Astrocyte of the cerebellum (primary cell): ENCODE data around the gene FAM169A.
"Not testable (repeated sequence)": the region's sequence is repeated elsewhere in the genome, so short reads cannot be mapped to it uniquely, and the experiment has no call there.

Experiments used
- DNase-seq: peaks from one replicate; pipeline ENCODE4 v3.0.0-alpha.2; 2011; ENCODE audit warnings: low read depth
- H3K4me3 ChIP-seq: 2 replicates; pipeline ENCODE4 v1.5.1; 2011; ENCODE audit warnings: mild to moderate bottlenecking, low read depth, low read length, moderate library complexity
- in situ Hi-C: cut with HindIII; loops from 2 replicates; pipeline ENCODE4 v1.10.0; 2017; ENCODE audit warnings: low sequenced_read_pairs
- TF ChIP-seq, protein P1 (sequence below): IDR thresholded peaks from 2 replicates; pipeline ENCODE4 v1.5.1; 2012; ENCODE audit warnings: low read length, low read depth, moderate library complexity, mild to moderate bottlenecking; ENCODE audit errors: missing control alignments

Gene FAM169A

DNA sequence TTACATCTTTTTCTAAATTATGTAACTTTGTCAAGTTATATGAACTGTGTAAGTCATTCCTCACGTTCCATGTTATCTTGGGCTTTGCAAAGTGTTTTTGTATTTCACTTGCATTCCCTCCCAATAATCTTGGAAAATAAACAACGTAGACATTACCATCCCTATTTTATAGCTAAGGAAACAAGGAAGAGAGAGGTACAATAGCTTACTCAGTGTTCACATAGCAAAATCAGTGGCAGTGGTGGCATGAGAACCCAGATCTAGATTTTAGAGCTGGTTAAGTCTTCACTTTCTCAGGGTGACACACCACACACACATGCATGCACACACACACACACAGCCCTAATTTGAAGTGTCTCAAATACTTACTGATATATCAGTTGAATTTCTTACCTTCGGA, 65.0 kb downstream of the FAM169A start:
- in situ Hi-C loops = no loop called here
- TF ChIP-seq, protein P1, sequence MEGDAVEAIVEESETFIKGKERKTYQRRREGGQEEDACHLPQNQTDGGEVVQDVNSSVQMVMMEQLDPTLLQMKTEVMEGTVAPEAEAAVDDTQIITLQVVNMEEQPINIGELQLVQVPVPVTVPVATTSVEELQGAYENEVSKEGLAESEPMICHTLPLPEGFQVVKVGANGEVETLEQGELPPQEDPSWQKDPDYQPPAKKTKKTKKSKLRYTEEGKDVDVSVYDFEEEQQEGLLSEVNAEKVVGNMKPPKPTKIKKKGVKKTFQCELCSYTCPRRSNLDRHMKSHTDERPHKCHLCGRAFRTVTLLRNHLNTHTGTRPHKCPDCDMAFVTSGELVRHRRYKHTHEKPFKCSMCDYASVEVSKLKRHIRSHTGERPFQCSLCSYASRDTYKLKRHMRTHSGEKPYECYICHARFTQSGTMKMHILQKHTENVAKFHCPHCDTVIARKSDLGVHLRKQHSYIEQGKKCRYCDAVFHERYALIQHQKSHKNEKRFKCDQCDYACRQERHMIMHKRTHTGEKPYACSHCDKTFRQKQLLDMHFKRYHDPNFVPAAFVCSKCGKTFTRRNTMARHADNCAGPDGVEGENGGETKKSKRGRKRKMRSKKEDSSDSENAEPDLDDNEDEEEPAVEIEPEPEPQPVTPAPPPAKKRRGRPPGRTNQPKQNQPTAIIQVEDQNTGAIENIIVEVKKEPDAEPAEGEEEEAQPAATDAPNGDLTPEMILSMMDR = no peak
- H3K4me3 ChIP-seq = no peak overlapping the region
- DNase-seq = no peak

DNA sequence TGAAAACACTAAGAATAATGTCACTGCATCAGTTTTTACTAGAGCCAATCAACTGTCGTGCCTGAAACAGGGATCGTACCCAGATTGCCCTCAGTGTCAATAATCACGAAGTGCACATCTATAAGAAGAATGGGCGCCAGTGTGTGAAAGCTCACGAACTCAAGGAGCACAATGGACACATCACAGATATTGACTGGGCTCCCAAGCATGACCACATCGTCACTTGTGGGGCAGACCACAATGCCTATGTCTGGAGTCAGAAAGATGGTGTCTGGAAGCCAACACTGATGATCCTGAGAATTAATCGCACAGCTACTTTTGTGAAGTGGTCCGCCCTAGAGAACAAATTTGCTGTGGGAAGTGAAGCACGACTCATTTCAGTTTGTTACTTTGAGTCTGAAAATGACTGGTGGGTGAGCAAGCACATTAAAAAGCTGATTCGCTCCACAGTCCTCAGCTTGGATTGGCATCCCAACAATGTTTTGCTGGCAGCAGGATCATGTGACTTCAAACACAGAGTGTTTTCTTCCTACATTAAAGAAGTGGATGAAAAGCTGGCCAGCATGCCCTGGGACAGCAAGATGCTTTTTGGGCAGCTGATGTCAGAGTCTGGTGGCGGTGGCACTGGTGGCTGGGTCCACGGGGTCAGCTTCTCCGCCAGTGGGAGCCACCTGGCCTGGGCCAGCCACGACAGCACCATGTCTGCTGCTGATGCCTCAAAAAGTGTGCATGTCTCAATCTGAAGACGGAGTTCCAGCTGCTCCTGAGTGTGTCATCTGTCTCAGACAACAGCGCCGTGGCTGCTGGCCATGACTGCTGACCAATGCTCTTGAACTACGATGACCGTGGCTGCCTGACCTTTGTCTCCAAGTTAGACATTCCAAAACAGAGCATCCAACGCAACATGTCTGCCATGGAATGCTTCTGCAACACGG, 66.9 kb downstream of the FAM169A start:
- TF ChIP-seq, protein P1 = no peak
- no peak for DNase-seq
- in situ Hi-C loops = no loop called here
- H3K4me3 ChIP-seq = no peak overlapping the region

DNA sequence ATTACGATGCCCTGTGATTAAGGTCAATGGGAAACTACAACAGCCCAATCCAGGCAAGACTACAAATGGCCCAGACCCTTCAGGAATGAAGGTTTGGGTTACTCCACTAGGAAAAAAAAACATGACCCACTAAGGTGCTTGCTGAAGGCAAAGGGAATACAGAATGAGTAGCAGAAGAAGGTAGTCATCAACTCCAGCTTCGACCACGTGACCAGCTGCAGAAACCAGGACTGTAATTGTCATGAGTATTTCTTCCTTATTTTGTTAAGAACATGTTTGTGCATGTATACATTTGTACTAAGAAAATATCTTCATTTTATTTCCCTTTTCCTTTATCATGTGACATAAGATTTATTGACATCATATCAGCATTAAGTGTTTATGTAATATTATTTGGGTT, 74.5 kb downstream of the FAM169A start:
- DNase-seq, H3K4me3 ChIP-seq, in situ Hi-C loops: not testable (repeated sequence)

DNA sequence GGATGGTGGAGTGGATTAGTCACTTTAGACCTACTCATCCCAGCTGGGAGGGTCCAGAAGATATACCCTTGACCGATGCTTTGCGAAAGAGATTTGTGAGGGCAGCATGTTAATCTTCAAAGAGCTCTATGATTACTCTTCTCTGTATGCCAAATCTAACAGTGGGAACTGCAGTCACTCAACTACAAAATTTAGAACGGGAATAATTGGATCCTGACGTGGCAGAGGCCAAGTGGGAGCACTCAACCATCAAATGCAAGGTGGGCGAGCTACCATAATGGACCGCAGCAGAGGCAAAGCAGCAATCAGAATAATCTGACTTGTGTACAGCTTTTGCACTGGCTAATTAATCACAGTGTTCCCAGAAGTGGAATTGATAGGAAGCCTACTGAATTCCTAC, 78.8 kb downstream of the FAM169A start:
- H3K4me3 ChIP-seq = no peak overlapping the region
- TF ChIP-seq, protein P1 = no peak
- in situ Hi-C loops = no loop called here
- no peak for DNase-seq

DNA sequence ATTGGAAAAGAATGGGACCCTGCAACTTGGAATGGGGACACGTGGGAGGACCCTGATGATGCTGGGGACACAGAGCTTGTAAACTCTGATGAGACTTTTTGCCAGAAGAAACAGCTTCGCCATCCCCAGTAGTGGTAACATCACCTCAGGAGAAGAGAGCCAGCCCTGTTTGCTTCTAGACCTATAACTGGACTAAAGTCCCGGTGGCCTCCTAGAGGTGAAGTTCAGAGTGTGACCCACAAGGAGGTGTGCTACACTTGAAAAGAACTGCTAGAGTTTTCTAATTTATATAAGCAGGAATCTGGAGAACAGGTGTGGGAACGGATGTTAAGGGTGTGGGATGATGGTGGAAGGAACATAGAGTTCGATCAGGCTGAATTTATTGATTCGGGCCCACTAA, 79.3 kb downstream of the FAM169A start:
- in situ Hi-C loops = no loop called here
- TF ChIP-seq, protein P1 = no peak
- no peak overlapping the region for H3K4me3 ChIP-seq
- no peak for DNase-seq

DNA sequence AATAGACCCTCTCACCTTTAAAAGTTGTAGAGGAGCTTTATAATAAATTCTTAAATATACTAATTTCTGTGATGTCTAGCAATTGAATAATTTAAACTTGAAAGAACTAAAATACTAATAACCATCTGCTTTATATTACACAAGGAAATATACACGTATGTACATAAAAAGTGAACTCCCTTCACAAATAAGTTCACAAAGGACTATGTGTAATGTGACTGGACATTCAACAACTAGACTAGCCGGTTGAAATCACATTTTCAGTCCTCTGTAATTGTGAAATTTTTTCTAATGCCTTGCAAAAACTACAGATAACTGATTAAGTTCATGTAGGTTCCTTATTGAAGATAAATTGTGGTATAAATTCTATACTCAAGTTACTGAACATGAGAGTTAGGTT, 87.6 kb downstream of the FAM169A start:
- H3K4me3 ChIP-seq = no peak overlapping the region
- TF ChIP-seq, protein P1 = no peak
- in situ Hi-C loops = no loop called here
- no peak for DNase-seq

DNA sequence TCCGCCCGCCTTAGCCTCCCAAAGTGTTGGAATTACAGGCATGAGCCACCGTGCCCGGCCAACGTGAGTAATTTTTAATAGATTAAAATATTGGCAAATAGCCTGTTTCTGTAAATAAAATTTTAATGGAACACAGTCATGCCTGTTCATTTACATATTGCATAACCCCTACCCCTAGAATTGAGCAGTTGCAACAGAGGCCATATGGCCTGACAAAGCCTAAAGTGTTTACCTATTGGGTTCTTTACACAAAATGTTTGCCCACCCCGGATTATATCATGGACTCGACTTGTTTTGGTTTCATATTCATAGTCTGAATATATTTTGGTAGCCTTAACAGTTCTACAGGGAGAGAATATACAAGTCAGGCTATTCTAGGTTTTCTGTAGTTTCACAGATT, 93.8 kb downstream of the FAM169A start:
- no peak for DNase-seq
- in situ Hi-C loops = no loop called here
- H3K4me3 ChIP-seq = no peak overlapping the region
- TF ChIP-seq, protein P1 = no peak
